Eye (tissue), 1 donor: ENCODE measurements around the gene FHOD3.

Experiments
- DNase-seq: peaks from one replicate; pipeline ENCODE4 v3.0.0-alpha.2; 2015

FHOD3 gene

DNA sequence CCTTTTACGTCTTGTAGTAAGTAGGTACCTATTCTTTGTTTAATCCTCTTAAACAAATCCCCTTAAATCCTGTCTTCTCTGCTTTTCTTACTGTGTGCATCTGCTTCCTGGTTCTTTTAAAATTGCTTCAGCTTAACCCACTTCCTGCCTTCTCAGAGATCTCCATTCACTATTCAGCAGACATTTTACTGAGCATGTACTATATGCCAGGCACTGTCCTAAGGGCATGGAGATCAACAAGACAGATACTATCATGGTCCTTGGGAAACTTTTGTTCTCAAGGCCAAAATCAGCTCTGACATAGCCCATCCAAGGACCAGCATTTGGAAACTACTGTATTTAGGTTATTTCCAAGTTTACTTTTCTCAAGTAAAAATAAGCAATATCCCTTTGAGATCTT is 303.8 kb downstream of the FHOD3 start:
- no peak for DNase-seq

GRCh38 chr18:36602071-36602470 is 304.6 kb downstream of the FHOD3 start:
- no peak for DNase-seq

DNA sequence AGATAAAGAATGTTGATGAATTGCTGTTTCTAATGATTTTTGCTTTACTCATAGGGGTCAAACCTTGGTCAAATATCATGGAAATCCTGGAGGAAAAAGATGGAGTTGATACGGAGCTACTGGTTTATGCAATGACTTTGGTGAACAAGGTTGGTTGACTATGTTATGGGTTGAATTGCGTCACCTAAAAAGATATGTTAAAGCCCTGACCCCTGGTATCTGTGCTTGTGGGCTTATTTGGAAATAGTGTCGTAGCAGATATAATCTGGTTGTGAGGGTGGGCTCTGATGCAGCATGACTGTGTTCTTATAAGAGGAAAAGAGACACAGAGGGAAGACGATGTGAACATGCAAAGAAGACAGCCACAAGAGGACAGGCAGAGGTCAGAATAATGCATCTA is 305.1 kb downstream of the FHOD3 start:
- no peak for DNase-seq

- no peak for DNase-seq
Observed at GRCh38 chr18:36608107-36608506, 310.6 kb downstream of the FHOD3 start.

DNA sequence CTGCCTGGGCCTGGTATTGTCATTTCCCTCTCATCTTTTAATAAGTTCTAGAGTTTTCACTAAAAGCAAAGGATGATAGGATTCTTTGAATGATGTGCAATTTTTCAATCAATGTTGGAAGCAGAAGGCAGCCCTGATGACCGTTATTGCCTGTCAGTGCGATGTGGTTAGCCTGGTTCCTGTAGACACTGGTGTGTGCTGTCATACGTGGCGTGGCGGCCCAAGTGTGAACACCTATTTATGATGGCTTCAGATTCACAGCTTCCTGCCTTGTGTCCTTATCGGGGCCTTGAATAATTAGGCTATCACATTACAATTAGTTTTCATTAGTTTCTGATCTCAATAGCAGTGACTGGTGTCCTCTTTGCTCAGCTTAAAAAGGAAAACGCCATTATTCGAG is 312.7 kb downstream of the FHOD3 start:
- DNase-seq, result no peak

DNA sequence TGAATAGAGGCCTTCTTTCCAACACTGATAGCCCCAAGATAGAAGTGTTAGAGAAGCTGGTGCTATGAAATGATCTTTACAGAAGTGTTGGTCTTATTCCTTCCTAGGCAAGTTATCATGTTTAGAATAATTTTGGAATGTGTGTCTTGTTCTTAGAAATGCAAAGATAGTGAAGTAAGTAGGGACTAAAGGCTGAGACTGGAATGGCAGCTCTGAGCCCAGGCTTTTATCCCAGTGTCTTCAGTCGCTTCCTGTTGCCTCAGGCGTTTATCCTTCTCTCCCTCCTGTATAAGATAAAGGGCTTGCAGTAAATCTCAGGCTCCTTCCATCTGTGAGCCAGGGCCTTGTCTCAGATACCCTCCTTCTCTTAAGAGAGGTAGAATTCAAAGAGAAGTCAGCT is 313.1 kb downstream of the FHOD3 start:
- no peak for DNase-seq

GRCh38 chr18:36613069-36613468 is 315.6 kb downstream of the FHOD3 start:
- no peak for DNase-seq

GRCh38 chr18:36613810-36614209 is 316.3 kb downstream of the FHOD3 start:
- no peak for DNase-seq

DNA sequence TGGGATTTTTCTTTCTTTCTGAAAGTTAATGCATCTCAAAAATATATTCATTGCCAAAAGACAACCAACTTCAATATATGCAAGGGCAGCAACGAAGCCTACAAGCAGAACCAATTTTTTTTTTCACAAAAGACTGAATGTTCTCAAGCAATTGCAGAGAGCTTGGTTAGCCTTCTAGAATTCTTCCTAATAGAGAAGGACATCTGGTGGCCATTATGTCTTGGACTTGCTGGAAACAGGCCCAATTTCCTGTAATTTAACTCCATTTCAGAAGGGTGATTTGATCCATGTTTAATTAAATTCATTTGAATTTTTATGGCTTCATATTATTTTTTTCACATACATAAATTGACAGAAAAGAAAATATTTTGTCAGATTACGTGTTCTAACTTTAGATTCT is 323.3 kb downstream of the FHOD3 start:
- DNase-seq, result no peak

DNA sequence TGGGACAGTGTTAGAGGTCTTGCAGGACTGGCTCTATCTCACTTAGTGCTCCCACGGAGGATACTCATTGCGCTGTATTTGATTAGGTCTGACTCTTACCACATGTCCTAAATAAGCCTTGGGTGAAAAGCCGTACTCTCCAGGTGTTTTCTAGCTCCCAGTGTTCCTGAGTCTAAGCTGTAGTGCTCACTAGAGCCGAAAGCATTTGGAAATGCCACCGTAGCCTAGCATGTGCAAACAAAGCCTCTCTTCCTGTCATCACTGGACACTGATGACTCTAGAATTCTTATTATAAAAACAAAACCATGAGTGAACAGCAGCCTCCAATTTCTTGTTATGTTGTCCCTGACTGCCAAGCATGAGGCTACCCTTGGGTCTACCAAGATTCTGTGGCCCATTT is 325.1 kb downstream of the FHOD3 start:
- no peak for DNase-seq

- no peak for DNase-seq
Observed at GRCh38 chr18:36623091-36623490, 325.6 kb downstream of the FHOD3 start.

DNA sequence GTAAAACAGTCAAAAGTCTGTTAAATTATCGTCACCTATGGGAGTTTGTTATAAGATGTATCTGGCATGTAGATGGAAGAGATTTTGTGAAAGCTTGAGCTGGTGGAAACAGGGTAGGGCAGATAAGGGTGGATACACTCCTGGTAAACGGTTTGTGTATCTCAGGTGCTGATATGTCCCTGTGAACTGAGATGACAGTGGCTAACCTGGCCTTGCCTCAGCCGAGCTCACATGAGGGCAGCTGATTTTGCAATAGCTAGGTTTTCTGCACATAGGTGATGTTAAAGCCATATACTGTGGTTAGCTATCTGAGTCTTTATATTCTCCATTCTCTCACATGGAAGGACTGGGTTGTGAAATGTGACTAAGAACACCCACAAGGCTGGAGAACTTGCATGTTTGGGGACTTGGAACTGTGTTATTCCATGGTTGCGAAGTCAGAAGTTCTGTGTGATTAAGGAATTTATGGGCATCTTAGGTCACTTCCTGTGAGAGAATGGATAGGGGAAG is 326.2 kb downstream of the FHOD3 start:
- no peak for DNase-seq

GRCh38 chr18:36624451-36625167 is 327.1 kb downstream of the FHOD3 start:
- no peak for DNase-seq

DNA sequence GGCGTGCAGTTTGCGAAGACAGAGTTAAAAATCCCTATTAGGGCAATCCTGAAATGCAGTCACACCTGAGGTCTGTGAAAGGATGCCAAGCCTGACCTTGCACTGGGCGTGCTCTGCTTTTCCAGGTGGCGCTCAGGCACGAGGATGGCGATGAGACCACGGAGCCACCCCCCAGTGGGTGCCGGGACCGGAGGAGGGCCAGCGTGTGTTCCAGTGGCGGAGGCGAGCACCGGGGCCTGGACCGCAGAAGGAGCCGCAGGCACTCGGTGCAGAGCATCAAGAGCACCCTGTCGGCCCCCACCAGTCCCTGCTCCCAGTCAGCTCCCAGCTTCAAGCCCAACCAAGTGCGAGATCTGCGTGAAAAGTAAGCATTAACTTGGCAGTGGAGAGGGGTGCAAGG is 327.9 kb downstream of the FHOD3 start:
- no peak for DNase-seq

DNA sequence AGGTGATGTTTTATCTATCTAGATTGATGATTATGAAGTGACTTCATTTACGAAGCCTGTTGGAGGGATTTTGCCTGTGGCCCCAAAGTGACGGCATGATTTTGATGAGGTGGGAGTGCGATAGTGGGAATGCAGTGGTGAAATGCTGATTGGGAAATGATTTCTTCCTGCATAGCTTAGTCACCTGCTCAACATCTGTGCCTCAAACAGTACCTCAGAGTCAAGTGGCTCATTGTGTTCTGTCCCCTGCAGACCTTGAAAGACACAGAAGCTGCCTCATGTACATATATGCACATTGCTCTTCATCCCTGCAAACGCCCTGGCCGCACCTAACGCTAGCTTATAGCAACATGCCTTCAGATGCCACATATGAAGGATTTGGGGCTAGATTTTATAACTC is 330.1 kb downstream of the FHOD3 start:
- DNase-seq, result no peak

DNA sequence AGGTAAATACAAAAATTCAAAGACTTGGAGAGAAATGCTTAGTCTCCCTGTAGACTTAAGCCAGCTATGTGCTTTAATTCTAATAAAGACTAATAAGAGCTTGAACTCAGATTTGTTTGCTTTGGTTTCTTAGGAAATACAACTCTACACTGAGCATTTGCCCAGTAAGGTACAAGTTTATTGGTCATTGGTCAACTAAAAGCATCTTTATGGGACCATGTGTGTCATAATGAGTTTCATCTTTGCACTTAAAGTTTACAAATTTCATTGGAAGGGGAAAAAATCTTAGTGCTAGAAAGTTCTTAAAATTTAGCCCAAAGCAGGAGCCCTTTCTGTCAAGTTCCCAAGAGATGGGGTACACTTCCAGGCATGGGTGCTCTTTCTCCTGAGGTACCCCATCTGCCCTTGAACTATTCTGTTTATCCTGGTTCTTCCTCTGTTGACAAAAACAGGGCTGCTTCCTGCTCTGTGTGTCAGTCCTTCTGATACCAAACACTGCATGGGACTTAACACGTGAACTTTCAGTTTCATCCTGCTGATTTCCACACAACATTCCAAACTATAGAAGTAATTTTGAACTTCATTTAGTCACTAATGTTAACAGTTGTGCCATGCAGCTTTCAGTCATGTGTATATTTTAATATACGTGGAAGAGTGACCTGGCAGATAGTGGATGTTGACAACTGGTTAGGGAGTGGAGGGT is 331.1 kb downstream of the FHOD3 start:
- DNase-seq, result no peak

DNA sequence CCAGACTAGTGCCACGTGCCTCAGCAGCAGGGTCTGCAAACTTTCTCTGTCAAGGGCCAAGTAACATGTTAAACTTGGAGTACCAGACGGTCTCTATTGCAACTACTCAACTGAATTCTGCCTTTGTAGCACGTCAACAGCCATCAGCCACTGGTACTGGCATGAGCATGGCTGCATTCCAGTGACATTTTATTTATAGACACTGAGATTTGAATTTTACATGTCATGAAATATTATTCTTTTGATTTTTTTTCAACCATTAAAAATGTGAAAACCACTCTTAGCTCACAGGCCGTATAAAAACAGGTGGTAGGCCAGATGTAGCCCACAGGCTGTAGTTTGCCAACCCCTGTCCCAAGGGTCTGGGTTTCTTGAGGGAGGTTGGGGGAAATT is 331.6 kb downstream of the FHOD3 start:
- DNase-seq, result no peak

DNA sequence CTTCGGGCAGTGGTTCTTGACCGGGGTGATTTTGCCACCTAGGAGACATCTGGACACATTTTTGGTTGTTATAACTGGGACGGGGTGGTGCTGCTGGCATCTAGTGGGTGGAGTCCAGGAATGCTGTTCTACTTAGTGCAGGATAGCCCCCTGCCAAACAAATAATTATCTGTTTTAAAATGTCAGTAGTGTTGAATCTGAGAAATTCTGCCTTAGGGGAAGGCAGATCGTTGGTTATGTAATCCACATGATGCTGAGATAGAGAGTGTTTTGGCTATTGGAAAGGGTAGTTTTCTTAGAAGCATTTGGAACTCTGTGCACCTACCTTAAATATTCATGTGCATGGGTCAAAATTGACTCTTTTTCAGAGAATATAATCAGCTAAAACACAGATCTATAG is 332.3 kb downstream of the FHOD3 start:
- no peak for DNase-seq

DNA sequence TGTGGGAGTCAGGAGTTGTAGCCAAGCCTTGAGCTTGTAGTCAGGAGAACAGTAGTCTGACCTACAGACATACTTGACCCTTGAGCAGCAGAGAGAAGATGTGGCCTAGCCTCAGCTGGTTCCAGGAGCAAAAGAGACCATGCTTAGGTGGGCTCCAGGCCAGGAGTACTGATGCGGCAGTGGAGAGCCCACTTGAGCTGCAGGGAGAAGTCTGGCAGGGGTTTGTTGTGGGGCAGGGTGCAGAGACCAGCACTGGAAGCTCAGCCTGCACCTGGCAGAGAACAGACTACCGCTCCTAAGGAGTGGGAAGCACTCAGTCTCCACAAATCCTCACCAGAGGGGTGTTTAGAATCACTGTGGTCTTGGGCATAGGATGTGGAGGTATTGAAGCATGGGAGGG is 333.4 kb downstream of the FHOD3 start:
- no peak for DNase-seq

- peak; percentile 20 for DNase-seq
Observed at GRCh38 chr18:36633961-36634412, 336.5 kb downstream of the FHOD3 start.

DNA sequence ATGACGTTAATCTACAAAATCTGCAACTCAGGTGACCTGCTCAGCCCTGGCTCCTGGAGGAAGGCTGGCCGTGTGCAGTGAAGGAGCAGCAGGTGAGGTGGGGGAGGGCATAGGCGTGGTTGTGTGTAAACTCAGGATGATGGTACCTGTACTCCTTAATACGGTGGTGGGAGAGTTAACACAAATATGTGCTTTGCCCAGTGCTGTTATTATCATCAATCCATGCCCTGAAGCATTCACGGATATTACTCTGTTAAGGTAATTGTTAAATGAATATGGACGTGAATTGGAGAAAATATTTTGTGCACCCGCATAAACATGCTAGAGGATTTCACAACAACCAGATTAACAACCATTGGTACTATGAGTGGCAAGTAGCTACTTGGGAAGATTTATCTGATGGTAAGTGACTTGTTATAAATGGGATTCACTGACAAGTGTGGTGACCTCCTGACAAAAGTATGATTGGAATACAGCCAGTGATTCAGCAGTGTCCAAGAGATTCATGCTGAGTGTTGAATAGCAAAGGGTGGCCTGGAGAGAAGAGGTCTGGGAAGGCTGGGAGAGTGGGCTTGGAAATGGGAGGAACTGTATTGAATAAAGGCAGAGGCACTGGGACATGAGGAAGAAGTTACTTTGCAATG is 337.2 kb downstream of the FHOD3 start:
- DNase-seq, result no peak

DNA sequence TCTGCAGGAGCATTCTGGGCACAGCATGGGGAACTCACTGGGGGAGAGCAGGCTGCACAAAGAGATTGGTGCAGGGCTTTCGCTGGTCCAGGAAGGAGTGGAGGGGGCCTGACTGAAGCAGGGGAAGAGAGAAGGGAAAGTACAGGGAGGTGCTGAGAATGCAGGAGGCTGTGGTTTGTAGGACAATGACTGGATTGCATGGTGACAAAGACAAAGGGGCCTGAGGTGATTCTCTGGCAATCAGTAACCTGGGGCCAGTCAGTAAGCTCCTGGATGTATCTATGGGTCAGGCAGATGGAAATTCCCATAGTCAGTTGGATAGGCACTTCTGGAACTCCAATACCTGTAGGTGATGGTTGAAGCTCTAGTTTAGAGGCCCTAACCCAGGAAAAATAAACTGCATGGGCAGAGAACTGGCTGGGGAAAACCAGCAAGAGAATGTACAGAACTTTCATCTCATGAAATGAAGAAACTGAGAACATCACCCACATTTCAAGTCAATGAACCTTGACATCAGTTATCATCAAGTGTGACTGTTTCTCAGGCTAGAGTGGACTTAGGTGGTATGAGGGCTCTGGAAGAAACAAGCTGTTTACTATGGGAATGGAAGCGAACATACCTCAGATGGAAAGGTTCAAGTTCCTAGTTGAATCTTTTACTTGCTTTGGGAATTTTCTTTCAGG is 338.0 kb downstream of the FHOD3 start:
- DNase-seq, result no peak

DNA sequence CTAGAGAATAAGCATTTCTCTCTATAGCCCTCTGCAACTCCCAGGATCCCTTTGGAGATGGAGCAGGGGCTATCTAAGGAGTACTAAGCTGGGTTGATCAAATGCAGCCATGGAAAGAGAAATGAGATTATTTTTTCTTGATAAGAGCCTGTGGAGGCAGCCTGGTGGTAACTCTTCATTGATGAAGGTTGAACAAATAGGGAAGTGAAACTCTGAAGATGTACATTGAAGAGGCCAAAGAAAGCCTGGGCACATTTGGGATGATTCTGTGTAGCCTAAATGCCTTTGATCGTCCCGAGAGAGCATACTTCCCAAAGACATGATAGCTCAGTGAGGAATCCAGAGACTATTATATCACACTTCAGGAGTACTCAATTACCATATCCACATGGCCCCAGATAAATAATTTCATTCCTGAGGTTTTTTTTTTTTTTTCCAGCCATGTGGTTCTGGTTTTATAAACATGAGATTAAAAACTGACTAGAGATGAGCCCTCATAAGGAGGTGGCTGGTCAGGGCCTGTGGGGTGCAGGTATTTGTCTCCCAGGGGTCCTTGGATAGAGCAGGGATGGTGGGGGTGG is 338.8 kb downstream of the FHOD3 start:
- no peak for DNase-seq
